ENCODE data around the gene ACSM6. TPM values are rescaled to one million over a fixed set of nuclear protein-coding genes. Genes with fewer than 3 reads are reported as not detected.

ACSM6 gene
- total and polyA plus RNA-seq, 8 donors: 0.51 to 4.3 (median 1.6) TPM

DNA sequence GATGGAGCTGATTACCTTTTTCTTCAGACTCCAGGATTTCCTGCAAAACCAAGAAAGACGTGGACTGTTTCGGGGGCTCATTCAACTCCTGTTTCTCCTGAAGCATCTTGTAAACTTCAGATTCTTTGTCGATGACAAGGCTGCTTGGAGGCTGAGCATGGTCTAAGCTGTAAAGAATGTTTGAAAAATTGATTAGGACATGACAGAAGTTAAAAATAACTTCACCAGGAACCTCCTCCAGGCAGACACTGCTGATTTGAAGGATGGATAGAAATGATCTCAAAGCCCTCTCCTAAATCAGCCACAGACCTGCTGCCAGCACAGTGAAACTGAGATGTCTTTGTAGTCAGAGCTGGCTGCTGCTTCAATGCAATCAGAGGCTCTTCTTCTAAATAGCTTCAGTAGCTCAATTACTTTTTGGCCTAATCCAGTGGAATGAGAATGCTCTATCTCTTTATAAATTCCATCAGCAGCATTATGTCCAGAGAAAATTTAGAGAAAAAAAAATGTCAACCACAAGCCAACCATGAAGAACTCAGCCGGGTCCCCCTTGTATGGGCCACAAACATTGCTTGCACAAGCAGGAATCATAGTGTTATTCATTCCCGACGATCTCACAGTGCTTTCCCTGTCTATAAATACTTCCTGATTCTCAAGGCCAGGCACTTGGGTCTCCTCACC, 53.3 kb downstream of the ACSM6 start:
- 47 to 54% methylated on average over 6 of the region's 6 CpGs for WGBS, 2 donors
- H3K9me3 ChIP-seq: no peaks in the 10 kb centered on the region
- no peak overlapping the region for H3K4me3 ChIP-seq
- H3K27me3 ChIP-seq: no peaks in the 10 kb centered on the region
- no peak for TF ChIP-seq CTCF (IDR thresholded peaks at IDR 0.05)
- peak overlapping the region in 2 of 4 donors; percentile 39 to 46 for H3K27ac ChIP-seq
- FAIRE-seq (no peak), ATAC-seq (peak in 3 of 4 donors; percentile 17 to 67 (median 54)), DNase-seq (no peak)
- H3K4me1 ChIP-seq: peaks cover 0 to 12% (median 0%) of the 10 kb centered on the region in 3 donors
- intact Hi-C loops (cut with DNase I): loop anchor here (2.0 to 10.0 kb wide), 4 partner anchors 110 to 123 kb away; no protein-coding TSS in a partner anchor
- H3K36me3 ChIP-seq: no peaks in the 10 kb centered on the region

GRCh38 chr10:95247881-95248583, 54.0 kb downstream of the ACSM6 start:
- H3K4me3 ChIP-seq: no peak overlapping the region
- no peaks in the 10 kb centered on the region for H3K36me3 ChIP-seq
- intact Hi-C loops (cut with DNase I): loop anchor here (2.0 to 10.0 kb wide), 4 partner anchors 109 to 123 kb away; no protein-coding TSS in a partner anchor
- peaks cover 0 to 14% (median 0%) of the 10 kb centered on the region in 3 donors for H3K4me1 ChIP-seq
- TF ChIP-seq CTCF (IDR thresholded peaks at IDR 0.05): no peak
- no peaks in the 10 kb centered on the region for H3K27me3 ChIP-seq
- FAIRE-seq (no peak), DNase-seq (no peak), ATAC-seq (no peak)
- WGBS, 2 donors: 94% methylated on average over 7 of the region's 7 CpGs
- peak overlapping the region in 2 of 4 donors; percentile 39 to 46 for H3K27ac ChIP-seq
- H3K9me3 ChIP-seq: no peaks in the 10 kb centered on the region

GRCh38 chr10:95248989-95249388, 55.0 kb downstream of the ACSM6 start:
- Histone ChIP-seq H3K27me3 (no peaks in the 10 kb centered on the region), H3K4me3 (no peak overlapping the region), H3K9me3 (no peaks in the 10 kb centered on the region), H3K36me3 (no peaks in the 10 kb centered on the region), H3K4me1 (peaks cover 0 to 17% (median 0%) of the 10 kb centered on the region in 3 donors), H3K27ac (no peak overlapping the region)
- 85% methylated on average over 3 of the region's 3 CpGs for WGBS, 2 donors
- no peak for DNase-seq
- FAIRE-seq: no peak
- TF ChIP-seq CTCF (IDR thresholded peaks at IDR 0.05): no peak
- ATAC-seq: no peak
- intact Hi-C loops (cut with DNase I): loop anchor here (5.0 to 10.0 kb wide), 3 partner anchors 108 to 124 kb away; no protein-coding TSS in a partner anchor

- no peaks in the 10 kb centered on the region for H3K27me3 ChIP-seq
- no peak for TF ChIP-seq CTCF (IDR thresholded peaks at IDR 0.05)
- ATAC-seq (no peak), DNase-seq (no peak), FAIRE-seq (no peak)
- no peak overlapping the region for H3K4me3 ChIP-seq
- H3K27ac ChIP-seq: no peak overlapping the region
- H3K4me1 ChIP-seq: peaks cover 0 to 17% (median 0%) of the 10 kb centered on the region in 3 donors
- WGBS, 2 donors: 85 to 91% methylated on average over 3 of the region's 3 CpGs
- H3K9me3 ChIP-seq: no peaks in the 10 kb centered on the region
- intact Hi-C loops (cut with DNase I): loop anchor here (5.0 to 10.0 kb wide), 3 partner anchors 108 to 125 kb away; no protein-coding TSS in a partner anchor
- H3K36me3 ChIP-seq: no peaks in the 10 kb centered on the region
Measured at GRCh38 chr10:95249467-95249866, 55.4 kb downstream of the ACSM6 start.

All from pancreas (tissue), 10 donors.